ENCODE results near the gene ATM. TPM values are rescaled to one million over a fixed set of nuclear protein-coding genes. Genes with fewer than 3 reads are reported as not detected.
"Not testable (repeated sequence)": the region's sequence is repeated elsewhere in the genome, so short reads cannot be mapped to it uniquely, and the experiment has no call there.

ATM gene
- total RNA-seq, 1 donor from 2014 or later: 68.1 TPM

- no peak for DNase-seq (ENCODE audit: low spot score)
Observed at GRCh38 chr11:108221911-108222573, 825 bp upstream of the ATM start.

GRCh38 chr11:108223348-108224149 is 682 bp downstream of the ATM start:
- DNase-seq (ENCODE audit: low spot score): no peak

- DNase-seq (ENCODE audit: low spot score): no peak
Observed at GRCh38 chr11:108224366-108224765, 1.5 kb downstream of the ATM start.

GRCh38 chr11:108224911-108225786 is 2.3 kb downstream of the ATM start:
- DNase-seq (ENCODE audit: low spot score): no peak

GRCh38 chr11:108226036-108226435 is 3.2 kb downstream of the ATM start:
- no peak for DNase-seq (ENCODE audit: low spot score)

GRCh38 chr11:108228251-108228650 is 5.4 kb downstream of the ATM start:
- DNase-seq (ENCODE audit: low spot score): no peak

GRCh38 chr11:108233277-108233945 is 10.5 kb downstream of the ATM start:
- no peak for DNase-seq (ENCODE audit: low spot score)

- no peak for DNase-seq (ENCODE audit: low spot score)
Observed at GRCh38 chr11:108235192-108235591, 12.3 kb downstream of the ATM start.

GRCh38 chr11:108235633-108236032 is 12.8 kb downstream of the ATM start:
- DNase-seq (ENCODE audit: low spot score): no peak

GRCh38 chr11:108237058-108237481 is 14.2 kb downstream of the ATM start:
- DNase-seq (ENCODE audit: low spot score): no peak

GRCh38 chr11:108239076-108239475 is 16.2 kb downstream of the ATM start:
- DNase-seq (ENCODE audit: low spot score): no peak

GRCh38 chr11:108241330-108242037 is 18.6 kb downstream of the ATM start:
- no peak for DNase-seq (ENCODE audit: low spot score)

GRCh38 chr11:108242422-108242821 is 19.6 kb downstream of the ATM start:
- DNase-seq (ENCODE audit: low spot score): no peak

- no peak for DNase-seq (ENCODE audit: low spot score)
Observed at GRCh38 chr11:108246308-108246707, 23.4 kb downstream of the ATM start.

GRCh38 chr11:108246885-108247284 is 24.0 kb downstream of the ATM start:
- DNase-seq (ENCODE audit: low spot score): no peak

GRCh38 chr11:108253176-108253575 is 30.3 kb downstream of the ATM start:
- no peak for DNase-seq (ENCODE audit: low spot score)

- DNase-seq (ENCODE audit: low spot score): no peak
Observed at GRCh38 chr11:108269583-108269982, 46.7 kb downstream of the ATM start.

GRCh38 chr11:108276985-108277616 is 54.2 kb downstream of the ATM start:
- DNase-seq (ENCODE audit: low spot score): not testable (repeated sequence)

- no peak for DNase-seq (ENCODE audit: low spot score)
Observed at GRCh38 chr11:108278546-108278945, 55.7 kb downstream of the ATM start.

GRCh38 chr11:108278954-108279353 is 56.1 kb downstream of the ATM start:
- no peak for DNase-seq (ENCODE audit: low spot score)

- DNase-seq (ENCODE audit: low spot score): no peak
Observed at GRCh38 chr11:108286370-108286769, 63.5 kb downstream of the ATM start.

Data from mucosa of gallbladder (tissue), 1 donor.